Esophagus squamous epithelium (tissue), 5 donors: Measurements from ENCODE around the gene LARGE1. TPM values are rescaled to one million over a fixed set of nuclear protein-coding genes. Genes with fewer than 3 reads are reported as not detected.

Experiments used
- DNase-seq: peaks from one replicate; lab custom pipeline; 2025; lab: John Stamatoyannopoulos, UW
- H3K27ac ChIP-seq, 4 donors: fragments of 200-600 bp; sonication (generic); one replicate each; pipeline ENCODE4 v1.5.1; 2016 to 2019; ENCODE audit warnings: mild to moderate bottlenecking in 1 of 4
- H3K27me3 ChIP-seq, 4 donors: fragments of 200-600 bp; sonication (generic); 1 replicate in 3 of 4; 2 replicates in 1 of 4; pipeline versions ENCODE4 v1.5.1 to v1.6.0; 2017 to 2021; ENCODE audit warnings: antibody characterized with exemption in 1 of 4
- H3K36me3 ChIP-seq, 3 donors: fragments of 200-600 bp; sonication (generic); one replicate each; pipeline ENCODE4 v1.5.1; 2016 to 2019
- H3K4me1 ChIP-seq, 3 donors: fragments of 200-600 bp; sonication (generic); one replicate each; pipeline ENCODE4 v1.5.1; 2017 to 2019
- H3K4me3 ChIP-seq, 4 donors: fragments of 200-600 bp; sonication (generic); 1 replicate in 3 of 4; 2 replicates in 1 of 4; pipeline ENCODE4 v1.5.1; 2016 to 2019; ENCODE audit warnings: mild to moderate bottlenecking in 2 of 4, moderate library complexity in 1 of 4
- H3K9me3 ChIP-seq, 3 donors: fragments of 200-600 bp; sonication (generic); one replicate each; pipeline ENCODE4 v1.5.1; 2016 to 2019
- POLR2A ChIP-seq, 4 donors: fragments of 450-650 bp; IDR thresholded peaks; one replicate each; pipeline ENCODE4 v1.6.1; 2017; ENCODE audit warnings: antibody characterized with exemption in 4 of 4, mild to moderate bottlenecking in 4 of 4, moderate library complexity in 3 of 4
- WGBS, 2 donors: methylation state at CpG; one replicate each; pipeline ENCODE4 v1.1.5; 2018; 5-methylcytosine and 5-hydroxymethylcytosine counted together
- intact Hi-C: fragments of 100-400 bp; cut with DNase I; formaldehyde crosslinking; loops from one replicate; pipeline ENCODE4 v1.15.0; 2022
- total RNA-seq, 4 donors: library from RNA; depleted of rRNA; stranded (reverse); fragments of >200 nt; gene quantifications; one replicate each; pipeline ENCODE4 v1.1.0, GENCODE V29; 2016
- TF ChIP-seq, protein P1 (sequence below), 6 experiments: fragments of 450-650 bp in 4 of 6; fragments of 200-600 bp in 2 of 6; sonication (generic) in 2 of 6; IDR thresholded peaks; one replicate each; pipeline ENCODE4 v1.5.1; 2016 to 2019; ENCODE audit warnings: antibody characterized with exemption in 6 of 6, mild to moderate bottlenecking in 4 of 6, moderate library complexity in 4 of 6
- donor health status: DM: yes; HTN: yes; CAD: no.

The LARGE1 gene
- total RNA-seq, 4 donors from 2014 or later: 5.2 to 15.1 (median 6.6) TPM

DNA sequence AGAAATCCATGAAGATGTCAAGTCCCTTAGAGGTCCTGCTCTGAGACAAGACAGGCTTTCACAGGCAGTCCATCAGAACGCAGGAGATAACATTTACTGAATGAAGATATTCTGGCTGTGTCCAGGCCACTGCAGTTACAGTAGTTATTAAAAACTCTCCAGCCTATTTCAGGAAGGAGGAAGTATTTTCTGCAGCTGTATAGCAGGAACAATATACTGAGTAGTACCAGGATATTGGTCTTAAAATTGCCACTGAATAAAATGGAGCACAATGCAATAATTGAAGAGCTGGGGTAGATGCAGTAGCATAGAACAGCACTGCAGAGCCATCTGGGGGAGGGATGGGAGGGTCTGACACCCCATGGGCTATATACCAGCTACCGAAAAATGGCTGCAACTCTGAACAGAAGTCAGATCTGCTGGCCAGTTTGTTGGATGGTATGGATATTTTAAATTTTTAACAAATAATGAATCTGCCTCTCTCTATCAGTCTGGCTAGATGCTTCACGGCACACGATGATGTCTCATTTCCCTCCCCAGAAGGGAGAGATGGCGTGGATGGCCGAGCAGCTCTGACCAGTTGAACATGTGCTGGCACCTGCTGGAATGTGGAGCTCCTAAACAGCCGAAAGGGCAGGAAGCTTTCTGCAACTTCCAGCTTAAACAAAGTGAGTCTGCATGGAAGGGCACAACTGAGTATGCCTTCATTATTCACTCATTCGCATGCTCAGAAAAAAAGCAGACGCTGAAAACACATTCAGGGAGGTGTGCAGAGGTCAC is 520.0 kb downstream of the LARGE1 start:
- no peak overlapping the region for H3K4me3 ChIP-seq
- no peaks in the 10 kb centered on the region for H3K4me1 ChIP-seq
- H3K27ac ChIP-seq: no peak overlapping the region
- TF ChIP-seq POLR2A (IDR thresholded peaks at IDR 0.05): no peak
- TF ChIP-seq, protein P1, sequence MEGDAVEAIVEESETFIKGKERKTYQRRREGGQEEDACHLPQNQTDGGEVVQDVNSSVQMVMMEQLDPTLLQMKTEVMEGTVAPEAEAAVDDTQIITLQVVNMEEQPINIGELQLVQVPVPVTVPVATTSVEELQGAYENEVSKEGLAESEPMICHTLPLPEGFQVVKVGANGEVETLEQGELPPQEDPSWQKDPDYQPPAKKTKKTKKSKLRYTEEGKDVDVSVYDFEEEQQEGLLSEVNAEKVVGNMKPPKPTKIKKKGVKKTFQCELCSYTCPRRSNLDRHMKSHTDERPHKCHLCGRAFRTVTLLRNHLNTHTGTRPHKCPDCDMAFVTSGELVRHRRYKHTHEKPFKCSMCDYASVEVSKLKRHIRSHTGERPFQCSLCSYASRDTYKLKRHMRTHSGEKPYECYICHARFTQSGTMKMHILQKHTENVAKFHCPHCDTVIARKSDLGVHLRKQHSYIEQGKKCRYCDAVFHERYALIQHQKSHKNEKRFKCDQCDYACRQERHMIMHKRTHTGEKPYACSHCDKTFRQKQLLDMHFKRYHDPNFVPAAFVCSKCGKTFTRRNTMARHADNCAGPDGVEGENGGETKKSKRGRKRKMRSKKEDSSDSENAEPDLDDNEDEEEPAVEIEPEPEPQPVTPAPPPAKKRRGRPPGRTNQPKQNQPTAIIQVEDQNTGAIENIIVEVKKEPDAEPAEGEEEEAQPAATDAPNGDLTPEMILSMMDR (IDR thresholded peaks at IDR 0.05): no peak
- H3K36me3 ChIP-seq: no peaks in the 10 kb centered on the region
- no peaks in the 10 kb centered on the region for H3K27me3 ChIP-seq
- no peak for DNase-seq
- H3K9me3 ChIP-seq: no peaks in the 10 kb centered on the region
- 78 to 90% methylated on average over 9 of the region's 9 CpGs for WGBS, 2 donors
- intact Hi-C loops: no loop called here

DNA sequence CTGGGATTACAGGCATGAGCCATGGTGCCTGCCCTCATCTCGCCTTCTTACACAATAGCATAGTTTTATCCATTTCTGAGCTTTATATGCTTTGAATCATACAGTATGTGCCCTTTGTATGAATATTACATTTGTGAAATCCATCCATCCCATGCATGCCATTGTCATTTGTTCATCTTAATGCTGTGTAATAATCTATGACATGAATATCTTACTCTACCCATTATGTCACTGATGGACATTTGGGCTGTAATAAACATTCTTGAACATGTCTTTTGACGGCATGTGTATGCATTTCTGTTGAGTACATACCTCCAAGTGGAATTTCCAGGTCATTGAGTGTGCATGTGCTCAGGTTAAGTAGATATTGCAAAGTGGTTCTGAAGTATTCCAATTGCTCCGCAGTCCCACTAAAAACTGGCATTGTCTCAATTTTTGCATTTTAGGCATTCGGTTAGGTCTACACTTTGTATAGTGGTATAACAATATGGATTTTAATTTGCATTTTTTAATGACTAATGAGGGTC is 522.8 kb downstream of the LARGE1 start:
- Histone ChIP-seq H3K27ac (no peak overlapping the region), H3K27me3 (no peaks in the 10 kb centered on the region), H3K36me3 (no peaks in the 10 kb centered on the region), H3K9me3 (no peaks in the 10 kb centered on the region), H3K4me1 (no peaks in the 10 kb centered on the region), H3K4me3 (no peak overlapping the region)
- TF ChIP-seq POLR2A (IDR thresholded peaks at IDR 0.05): no peak
- TF ChIP-seq, protein P1 (IDR thresholded peaks at IDR 0.05): no peak
- intact Hi-C loops: no loop called here
- no peak for DNase-seq
- WGBS, 2 donors: 88 to 93% methylated on average over 4 of the region's 4 CpGs

DNA sequence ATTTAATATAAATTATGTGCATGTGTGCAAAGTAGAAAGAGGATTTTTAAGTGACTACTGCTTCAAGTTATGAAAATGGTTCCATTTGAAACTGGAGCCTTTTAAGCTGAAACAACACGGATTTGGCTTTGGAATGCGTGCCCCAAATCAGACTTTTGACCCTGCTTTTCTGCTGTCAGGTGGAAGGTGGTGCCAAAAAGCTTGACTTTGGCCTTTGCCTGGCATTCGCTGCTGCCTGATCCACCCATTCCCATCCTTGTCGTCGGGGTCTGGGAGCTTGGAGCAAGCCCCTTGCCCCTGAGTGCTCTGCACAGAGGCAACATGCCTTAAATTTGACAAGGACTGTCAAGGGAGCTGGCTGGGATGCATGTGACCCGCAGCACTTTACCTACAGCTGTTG is 526.8 kb downstream of the LARGE1 start:
- Histone ChIP-seq H3K4me1 (no peaks in the 10 kb centered on the region), H3K4me3 (no peak overlapping the region), H3K27ac (no peak overlapping the region), H3K36me3 (no peaks in the 10 kb centered on the region), H3K27me3 (no peaks in the 10 kb centered on the region), H3K9me3 (no peaks in the 10 kb centered on the region)
- intact Hi-C loops: no loop called here
- 35 to 52% methylated on average over 3 of the region's 6 CpGs for WGBS, 2 donors
- DNase-seq: no peak
- TF ChIP-seq, protein P1 (IDR thresholded peaks at IDR 0.05): no peak
- no peak for TF ChIP-seq POLR2A (IDR thresholded peaks at IDR 0.05)

DNA sequence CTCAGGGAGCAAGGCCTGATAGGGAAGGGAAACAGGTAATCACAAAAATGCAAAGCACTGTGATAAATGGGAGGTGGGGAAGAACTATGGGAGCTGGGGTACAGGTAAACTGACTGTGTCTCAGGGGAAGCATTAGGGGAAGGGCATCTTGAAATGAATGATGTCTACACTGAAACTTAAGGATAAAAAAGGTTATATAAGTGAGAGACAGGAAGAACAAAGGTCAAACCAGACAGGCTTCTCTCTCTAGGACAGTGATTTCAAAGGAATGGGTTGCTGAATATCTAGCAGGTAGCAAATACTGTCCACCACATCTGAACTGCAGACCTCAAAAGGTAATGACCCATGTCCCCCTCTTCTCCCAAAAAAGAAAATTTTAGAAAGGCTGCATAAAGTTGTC is 529.0 kb downstream of the LARGE1 start:
- H3K4me3 ChIP-seq: no peak overlapping the region
- TF ChIP-seq, protein P1 (IDR thresholded peaks at IDR 0.05): no peak
- no peak for TF ChIP-seq POLR2A (IDR thresholded peaks at IDR 0.05)
- no peaks in the 10 kb centered on the region for H3K4me1 ChIP-seq
- H3K27me3 ChIP-seq: no peaks in the 10 kb centered on the region
- DNase-seq: no peak
- H3K36me3 ChIP-seq: no peaks in the 10 kb centered on the region
- intact Hi-C loops: no loop called here
- no peak overlapping the region for H3K27ac ChIP-seq
- no peaks in the 10 kb centered on the region for H3K9me3 ChIP-seq

DNA sequence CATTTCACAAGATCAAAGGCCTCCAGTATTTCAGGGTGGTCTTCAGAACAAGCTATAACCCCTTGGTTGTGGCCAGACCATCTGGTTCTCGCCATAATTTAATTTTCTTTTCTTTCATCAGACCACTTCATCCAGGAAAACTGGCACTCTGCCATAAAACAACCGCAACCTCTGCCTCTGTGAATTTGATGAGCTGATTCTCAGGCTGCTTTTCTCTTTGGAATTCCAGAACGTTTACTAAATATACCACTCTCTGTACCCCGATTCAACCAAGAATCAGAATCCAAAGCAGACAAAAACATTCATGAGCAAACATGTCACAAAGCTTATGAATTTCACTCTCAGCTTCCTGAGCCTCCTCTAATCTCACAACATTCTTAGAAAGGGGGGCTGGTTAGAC is 530.3 kb downstream of the LARGE1 start:
- intact Hi-C loops: no loop called here
- Histone ChIP-seq H3K4me1 (no peaks in the 10 kb centered on the region), H3K27ac (no peak overlapping the region), H3K27me3 (no peaks in the 10 kb centered on the region), H3K4me3 (no peak overlapping the region), H3K36me3 (no peaks in the 10 kb centered on the region), H3K9me3 (no peaks in the 10 kb centered on the region)
- TF ChIP-seq, protein P1 (IDR thresholded peaks at IDR 0.05): no peak
- no peak for TF ChIP-seq POLR2A (IDR thresholded peaks at IDR 0.05)
- 63 to 64% methylated on average over 4 of the region's 4 CpGs for WGBS, 2 donors
- DNase-seq: no peak
